Measurements from ENCODE around the gene BRD4.

The BRD4 gene

DNA sequence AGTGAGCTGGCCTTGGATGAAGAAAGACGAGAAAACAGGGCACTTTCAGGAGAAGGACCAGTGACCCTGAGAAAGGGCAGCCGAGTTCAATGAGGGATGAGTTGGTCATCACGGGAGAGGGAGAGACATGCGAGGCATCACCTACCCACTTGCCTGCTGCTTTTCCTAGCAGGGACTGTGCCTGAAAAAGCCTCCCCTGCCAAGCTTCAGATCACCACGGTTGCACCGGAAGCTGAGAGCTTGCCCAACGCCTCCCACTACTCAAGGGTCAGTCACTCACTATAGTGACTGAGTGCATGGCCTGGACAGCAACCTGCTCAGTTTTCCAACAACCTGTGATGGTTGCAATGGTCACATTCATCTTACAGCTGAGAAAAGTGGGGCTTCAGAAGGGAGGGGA lies 87.5 kb downstream of the BRD4 start:
- H3K27ac ChIP-seq (ENCODE audit: low read depth, low read length), result no peak overlapping the region
- H3K4me1 ChIP-seq (ENCODE audit: control insufficient read depth, insufficient read depth, low read length), result peaks cover 15% of the 10 kb centered on the region
- no peak overlapping the region for H3K9ac ChIP-seq (ENCODE audit: low read length)
- no peaks in the 10 kb centered on the region for H3K27me3 ChIP-seq (ENCODE audit: control insufficient read depth, insufficient read depth, low read length)
- no peak overlapping the region for H3K4me3 ChIP-seq (ENCODE audit: low read length)
- peaks cover 34% of the 10 kb centered on the region for H3K36me3 ChIP-seq (ENCODE audit: control insufficient read depth, insufficient read depth, low read length)

DNA sequence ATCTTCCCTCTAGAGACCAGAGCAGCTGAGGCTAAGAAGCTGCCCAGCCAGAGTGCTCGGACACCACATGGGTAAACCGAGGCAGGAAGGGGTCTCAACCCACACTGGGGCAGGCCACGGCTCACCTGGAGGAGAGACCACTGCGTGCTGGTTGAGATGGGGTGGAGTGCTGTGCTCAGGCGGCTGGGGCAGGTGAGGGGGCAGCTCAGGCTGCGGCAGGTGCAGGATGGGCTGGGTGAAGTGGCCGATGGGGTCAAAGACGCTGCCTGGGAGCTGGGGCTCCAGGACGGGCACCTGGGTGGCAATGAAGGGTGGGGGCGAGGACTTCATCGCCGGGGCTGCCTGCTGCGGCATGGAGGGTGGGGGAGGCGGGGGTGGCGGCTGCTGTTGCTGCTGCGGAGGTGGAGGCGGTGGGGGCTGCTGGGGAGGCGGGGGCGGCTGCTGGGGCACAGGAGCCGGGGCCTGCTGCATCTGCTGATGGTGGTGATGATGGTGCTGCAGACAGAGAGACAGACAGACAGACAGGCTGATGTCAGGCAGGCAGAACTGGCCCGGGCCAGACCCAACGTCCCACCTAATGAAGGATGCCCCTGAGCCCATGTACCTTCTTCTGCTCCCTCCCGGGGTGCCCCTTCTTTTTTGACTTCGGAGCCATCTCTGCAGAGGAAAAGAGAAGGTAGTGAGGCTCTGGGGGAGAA lies 88.1 kb downstream of the BRD4 start:
- peaks cover 39% of the 10 kb centered on the region for H3K36me3 ChIP-seq (ENCODE audit: control insufficient read depth, insufficient read depth, low read length)
- H3K4me1 ChIP-seq (ENCODE audit: control insufficient read depth, insufficient read depth, low read length), result peaks cover 10% of the 10 kb centered on the region
- H3K27ac ChIP-seq (ENCODE audit: low read depth, low read length), result no peak overlapping the region
- no peak overlapping the region for H3K9ac ChIP-seq (ENCODE audit: low read length)
- no peaks in the 10 kb centered on the region for H3K27me3 ChIP-seq (ENCODE audit: control insufficient read depth, insufficient read depth, low read length)
- no peak overlapping the region for H3K4me3 ChIP-seq (ENCODE audit: low read length)

DNA sequence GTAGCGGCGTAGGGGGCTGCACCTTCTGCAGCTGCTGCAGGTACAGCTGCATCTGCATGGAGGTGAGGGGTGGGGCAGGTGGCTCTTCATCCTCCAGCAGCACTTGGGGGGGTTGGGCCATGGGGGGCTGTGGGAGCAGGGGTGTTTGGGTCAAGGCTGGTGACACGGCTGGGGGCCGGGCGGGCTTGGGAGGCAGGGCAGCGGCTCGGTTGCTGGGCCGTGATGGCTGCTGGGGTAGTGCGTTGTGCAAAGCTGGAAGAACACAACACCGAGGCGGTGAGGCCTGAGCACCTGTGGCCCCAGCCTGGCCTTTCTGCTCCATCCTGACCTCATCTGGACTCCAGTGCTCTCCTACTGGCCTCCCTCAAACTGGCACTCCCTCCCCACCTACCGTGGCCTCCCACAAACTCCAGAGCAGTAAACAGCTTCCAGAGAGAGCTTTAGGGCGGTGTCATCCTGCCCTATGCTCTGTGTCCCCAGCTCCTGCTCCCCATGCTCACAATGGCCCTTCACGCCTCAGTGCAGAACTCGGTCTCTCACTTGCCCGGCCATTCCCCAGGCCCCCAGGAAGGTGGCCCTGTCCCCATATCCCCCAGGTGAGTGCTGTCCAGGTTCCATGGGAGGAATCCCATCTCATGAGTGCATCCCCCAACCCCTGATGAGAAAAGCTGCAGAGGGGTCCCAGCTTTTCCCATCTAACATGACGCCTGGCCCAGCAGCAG lies 88.9 kb downstream of the BRD4 start:
- Histone ChIP-seq H3K27me3 (ENCODE audit: control insufficient read depth, insufficient read depth, low read length) (no peaks in the 10 kb centered on the region), H3K9ac (ENCODE audit: low read length) (no peak overlapping the region), H3K27ac (ENCODE audit: low read depth, low read length) (no peak overlapping the region), H3K4me3 (ENCODE audit: low read length) (no peak overlapping the region), H3K36me3 (ENCODE audit: control insufficient read depth, insufficient read depth, low read length) (peaks cover 46% of the 10 kb centered on the region), H3K4me1 (ENCODE audit: control insufficient read depth, insufficient read depth, low read length) (peaks cover 3% of the 10 kb centered on the region)

DNA sequence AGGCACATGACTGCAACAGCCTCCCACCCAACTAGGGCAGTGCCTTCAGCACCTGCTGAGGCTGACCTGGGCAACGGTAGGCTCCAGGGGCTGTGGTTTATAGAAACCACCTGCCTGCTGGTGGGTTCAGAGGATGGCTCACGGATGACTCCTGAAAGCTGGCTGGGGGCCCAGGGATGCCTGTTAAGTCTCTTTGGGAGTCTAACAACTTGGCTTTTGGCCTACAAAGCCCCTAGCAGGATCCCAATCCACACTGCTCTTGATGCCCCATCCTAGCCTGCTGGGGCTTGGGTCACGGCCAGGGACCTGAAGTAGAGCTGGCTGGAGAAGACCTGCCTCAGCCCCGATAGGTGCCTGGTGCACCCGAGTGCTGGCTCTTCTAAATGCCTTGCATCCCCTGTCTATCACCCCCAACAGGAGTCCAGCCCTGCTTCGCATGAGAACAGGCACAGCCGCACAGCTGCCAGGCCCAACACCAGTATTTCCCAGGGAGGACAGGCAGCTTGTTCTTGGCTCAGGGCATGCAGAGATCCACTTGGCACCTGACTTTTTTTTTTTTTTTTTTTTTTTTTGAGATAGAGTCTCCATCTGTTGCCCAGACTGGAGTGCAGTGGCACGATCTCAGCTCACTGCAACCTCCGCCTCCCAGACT lies 91.0 kb downstream of the BRD4 start:
- no peaks in the 10 kb centered on the region for H3K4me1 ChIP-seq (ENCODE audit: control insufficient read depth, insufficient read depth, low read length)
- H3K27ac ChIP-seq (ENCODE audit: low read depth, low read length), result no peak overlapping the region
- H3K27me3 ChIP-seq (ENCODE audit: control insufficient read depth, insufficient read depth, low read length), result no peaks in the 10 kb centered on the region
- peaks cover 55% of the 10 kb centered on the region for H3K36me3 ChIP-seq (ENCODE audit: control insufficient read depth, insufficient read depth, low read length)
- no peak overlapping the region for H3K9ac ChIP-seq (ENCODE audit: low read length)
- no peak overlapping the region for H3K4me3 ChIP-seq (ENCODE audit: low read length)

DNA sequence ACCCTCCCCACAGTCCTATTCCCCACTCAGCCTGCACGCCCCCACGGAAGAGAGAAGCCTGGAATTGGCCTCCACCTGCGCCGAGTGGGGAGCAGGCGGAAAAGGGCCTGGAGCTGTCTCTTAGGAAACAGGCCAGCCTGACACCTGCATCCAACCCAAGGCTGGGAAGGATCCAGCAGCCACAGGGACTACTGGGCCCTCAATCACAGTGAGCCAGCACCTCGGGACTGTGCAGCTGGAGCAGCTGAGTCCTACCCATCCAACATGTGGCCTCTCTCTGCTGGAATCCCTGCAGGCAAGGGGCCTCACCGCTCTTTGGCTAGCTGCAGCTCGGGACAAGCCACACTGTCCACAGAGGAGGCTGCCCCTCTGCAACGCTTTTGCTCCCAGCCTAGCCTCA lies 91.8 kb downstream of the BRD4 start:
- Histone ChIP-seq H3K27me3 (ENCODE audit: control insufficient read depth, insufficient read depth, low read length) (no peaks in the 10 kb centered on the region), H3K4me3 (ENCODE audit: low read length) (no peak overlapping the region), H3K9ac (ENCODE audit: low read length) (no peak overlapping the region), H3K27ac (ENCODE audit: low read depth, low read length) (no peak overlapping the region), H3K4me1 (ENCODE audit: control insufficient read depth, insufficient read depth, low read length) (no peaks in the 10 kb centered on the region), H3K36me3 (ENCODE audit: control insufficient read depth, insufficient read depth, low read length) (peaks cover 58% of the 10 kb centered on the region)

DNA sequence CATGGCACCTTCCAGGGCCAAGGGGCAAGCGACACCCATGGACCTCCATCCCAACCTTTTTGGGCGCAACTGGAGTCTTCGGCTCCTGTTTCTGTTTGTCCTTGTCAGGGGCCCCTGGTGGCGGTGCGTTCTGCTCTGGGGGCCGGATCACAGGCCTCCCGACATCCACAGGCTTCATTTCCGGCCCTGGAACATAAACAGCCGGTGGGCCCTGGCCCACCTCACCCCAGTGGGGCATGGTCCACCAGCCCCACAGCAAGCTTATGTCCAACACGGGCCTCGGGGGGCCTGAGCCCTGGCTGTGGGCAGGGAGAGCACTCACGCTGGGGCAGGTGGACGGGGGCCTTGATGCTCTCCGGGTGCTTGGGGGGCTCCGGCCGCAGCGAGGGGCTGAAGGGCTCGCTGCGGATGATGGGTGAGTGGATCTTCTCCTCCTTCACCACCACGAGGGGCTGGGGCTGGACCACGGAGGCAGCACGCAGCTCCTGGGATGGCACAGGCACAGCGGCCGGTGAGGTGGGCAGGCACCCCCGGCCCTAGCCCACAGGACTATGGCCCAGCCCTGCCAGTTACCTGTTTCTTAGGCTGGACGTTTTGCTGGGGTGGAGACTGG lies 92.9 kb downstream of the BRD4 start:
- H3K27me3 ChIP-seq (ENCODE audit: control insufficient read depth, insufficient read depth, low read length), result no peaks in the 10 kb centered on the region
- no peak overlapping the region for H3K4me3 ChIP-seq (ENCODE audit: low read length)
- peaks cover 52% of the 10 kb centered on the region for H3K36me3 ChIP-seq (ENCODE audit: control insufficient read depth, insufficient read depth, low read length)
- H3K9ac ChIP-seq (ENCODE audit: low read length), result no peak overlapping the region
- H3K4me1 ChIP-seq (ENCODE audit: control insufficient read depth, insufficient read depth, low read length), result no peaks in the 10 kb centered on the region
- no peak overlapping the region for H3K27ac ChIP-seq (ENCODE audit: low read depth, low read length)

DNA sequence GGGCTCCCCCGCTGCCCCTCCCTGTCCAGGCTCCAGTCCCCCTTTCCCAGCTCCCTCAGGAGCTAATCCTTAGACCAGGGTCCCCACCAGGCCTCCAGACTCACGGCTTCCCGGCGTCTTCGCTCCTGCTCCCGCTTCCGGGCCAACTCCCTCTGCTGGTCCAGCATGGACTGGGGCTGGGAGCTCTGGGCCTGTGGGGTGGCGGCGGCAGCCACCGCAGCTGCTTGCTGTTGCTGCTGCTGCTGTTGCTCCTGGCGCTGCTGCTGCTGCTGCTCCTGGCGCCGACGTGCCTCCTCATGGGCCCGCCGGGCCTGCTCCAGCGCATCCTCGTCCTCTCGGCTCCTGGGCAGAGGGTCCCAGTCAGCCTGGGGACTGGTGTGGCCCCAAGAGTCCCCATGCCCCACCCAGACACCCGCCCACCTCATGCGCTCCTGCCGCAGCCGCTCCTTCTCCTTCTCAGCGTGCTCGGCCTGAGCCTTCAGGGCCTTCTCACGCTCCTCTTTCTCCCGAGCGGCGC lies 93.6 kb downstream of the BRD4 start:
- peaks cover 47% of the 10 kb centered on the region for H3K36me3 ChIP-seq (ENCODE audit: control insufficient read depth, insufficient read depth, low read length)
- no peaks in the 10 kb centered on the region for H3K4me1 ChIP-seq (ENCODE audit: control insufficient read depth, insufficient read depth, low read length)
- H3K9ac ChIP-seq (ENCODE audit: low read length), result no peak overlapping the region

DNA sequence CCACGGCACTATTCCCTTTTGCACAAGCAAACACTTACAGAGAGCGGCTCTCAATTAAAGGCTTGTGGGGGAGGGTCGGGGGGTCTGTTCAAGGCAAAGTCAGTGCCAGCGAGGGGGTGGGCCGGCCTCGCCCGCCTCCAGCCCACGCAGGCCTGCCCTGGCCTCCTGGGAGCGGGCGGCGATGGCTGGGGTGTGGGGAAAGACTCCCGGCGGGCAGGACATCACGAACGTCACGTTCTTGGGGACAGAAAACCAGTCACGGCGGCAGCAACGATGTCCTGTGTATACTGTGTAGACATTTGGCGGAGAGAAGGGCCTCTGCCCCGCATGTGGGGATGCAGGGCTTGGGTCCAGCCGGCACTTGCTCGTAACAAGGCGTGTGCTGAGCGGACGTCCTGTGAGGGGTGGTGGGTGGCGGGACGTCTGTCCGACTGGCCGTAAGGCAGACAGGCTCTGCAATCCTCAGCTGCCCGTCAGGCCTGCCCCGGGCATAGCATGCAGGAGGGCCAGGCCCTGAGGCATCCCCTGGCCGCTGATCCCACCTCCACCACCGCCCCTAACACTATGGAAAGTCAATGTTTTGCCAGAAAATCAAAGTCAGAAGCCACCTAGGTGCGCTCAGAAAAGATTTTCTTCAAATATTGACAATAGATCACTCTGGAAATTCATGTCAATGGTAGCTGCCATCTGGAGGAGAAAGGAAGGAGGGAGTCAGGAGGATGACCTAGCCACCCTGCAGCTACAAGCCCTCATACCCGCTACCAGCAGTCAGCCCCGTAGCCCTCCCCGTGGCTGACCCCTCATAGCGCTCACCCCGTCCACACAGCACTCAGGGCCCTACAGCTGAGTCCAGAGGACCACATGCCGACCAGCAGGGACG lies 94.3 kb downstream of the BRD4 start:
- no peak overlapping the region for H3K4me3 ChIP-seq (ENCODE audit: low read length)
- H3K9ac ChIP-seq (ENCODE audit: low read length), result no peak overlapping the region
- H3K4me1 ChIP-seq (ENCODE audit: control insufficient read depth, insufficient read depth, low read length), result no peaks in the 10 kb centered on the region
- H3K36me3 ChIP-seq (ENCODE audit: control insufficient read depth, insufficient read depth, low read length), result peaks cover 47% of the 10 kb centered on the region
- H3K27me3 ChIP-seq (ENCODE audit: control insufficient read depth, insufficient read depth, low read length), result no peaks in the 10 kb centered on the region
- no peak overlapping the region for H3K27ac ChIP-seq (ENCODE audit: low read depth, low read length)

More for the DNA sequence above, 93.6 kb downstream of the BRD4 start:
- Histone ChIP-seq H3K27ac (ENCODE audit: low read depth, low read length) (no peak overlapping the region), H3K4me3 (ENCODE audit: low read length) (no peak overlapping the region), H3K27me3 (ENCODE audit: control insufficient read depth, insufficient read depth, low read length) (no peaks in the 10 kb centered on the region)

DNA sequence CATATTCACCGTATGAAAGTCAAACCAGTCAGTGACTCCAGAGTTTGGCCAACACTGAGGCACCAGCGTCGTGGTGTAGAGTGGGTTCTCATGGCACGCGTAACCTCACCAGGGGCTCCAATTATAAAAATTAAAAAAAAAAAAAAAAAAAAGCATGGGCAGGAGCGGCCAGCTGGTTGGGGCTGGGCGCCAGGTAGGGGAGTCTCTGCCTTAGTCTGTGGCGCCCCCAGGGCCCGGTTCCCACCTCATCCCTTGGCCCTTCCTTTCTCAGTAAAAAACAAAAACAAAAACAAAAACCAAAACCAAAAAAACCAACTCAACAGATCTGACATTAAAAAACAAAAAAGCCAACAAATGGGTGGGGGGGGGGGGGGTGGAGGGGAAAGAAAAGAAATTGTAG lies 95.5 kb downstream of the BRD4 start:
- Histone ChIP-seq H3K4me3 (ENCODE audit: low read length) (no peak overlapping the region), H3K27me3 (ENCODE audit: control insufficient read depth, insufficient read depth, low read length) (no peaks in the 10 kb centered on the region), H3K27ac (ENCODE audit: low read depth, low read length) (no peak overlapping the region), H3K4me1 (ENCODE audit: control insufficient read depth, insufficient read depth, low read length) (no peaks in the 10 kb centered on the region), H3K9ac (ENCODE audit: low read length) (no peak overlapping the region), H3K36me3 (ENCODE audit: control insufficient read depth, insufficient read depth, low read length) (peaks cover 39% of the 10 kb centered on the region)

DNA sequence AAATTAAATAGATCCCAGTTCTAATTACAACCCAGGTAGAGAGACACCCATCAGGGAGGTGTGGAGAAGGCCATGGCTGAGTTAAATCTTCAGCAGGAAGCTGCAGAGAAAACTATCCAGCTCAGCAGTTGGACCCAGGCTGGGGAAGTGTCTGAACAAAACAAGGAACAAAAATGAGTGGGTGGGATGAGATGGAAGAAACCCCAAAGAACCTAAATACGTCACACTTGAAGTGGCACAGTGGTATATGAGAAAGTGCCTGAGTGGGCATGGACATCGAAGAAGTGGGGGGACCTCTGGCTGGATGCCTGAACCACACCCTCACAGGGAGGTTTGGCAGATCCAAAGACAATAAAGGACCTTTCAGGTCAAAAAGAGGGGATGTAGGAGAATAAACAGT lies 96.6 kb downstream of the BRD4 start:
- Histone ChIP-seq H3K4me3 (ENCODE audit: low read length) (no peak overlapping the region), H3K27me3 (ENCODE audit: control insufficient read depth, insufficient read depth, low read length) (peaks cover 7% of the 10 kb centered on the region), H3K9ac (ENCODE audit: low read length) (no peak overlapping the region), H3K27ac (ENCODE audit: low read depth, low read length) (no peak overlapping the region), H3K36me3 (ENCODE audit: control insufficient read depth, insufficient read depth, low read length) (peaks cover 39% of the 10 kb centered on the region), H3K4me1 (ENCODE audit: control insufficient read depth, insufficient read depth, low read length) (no peaks in the 10 kb centered on the region)

DNA sequence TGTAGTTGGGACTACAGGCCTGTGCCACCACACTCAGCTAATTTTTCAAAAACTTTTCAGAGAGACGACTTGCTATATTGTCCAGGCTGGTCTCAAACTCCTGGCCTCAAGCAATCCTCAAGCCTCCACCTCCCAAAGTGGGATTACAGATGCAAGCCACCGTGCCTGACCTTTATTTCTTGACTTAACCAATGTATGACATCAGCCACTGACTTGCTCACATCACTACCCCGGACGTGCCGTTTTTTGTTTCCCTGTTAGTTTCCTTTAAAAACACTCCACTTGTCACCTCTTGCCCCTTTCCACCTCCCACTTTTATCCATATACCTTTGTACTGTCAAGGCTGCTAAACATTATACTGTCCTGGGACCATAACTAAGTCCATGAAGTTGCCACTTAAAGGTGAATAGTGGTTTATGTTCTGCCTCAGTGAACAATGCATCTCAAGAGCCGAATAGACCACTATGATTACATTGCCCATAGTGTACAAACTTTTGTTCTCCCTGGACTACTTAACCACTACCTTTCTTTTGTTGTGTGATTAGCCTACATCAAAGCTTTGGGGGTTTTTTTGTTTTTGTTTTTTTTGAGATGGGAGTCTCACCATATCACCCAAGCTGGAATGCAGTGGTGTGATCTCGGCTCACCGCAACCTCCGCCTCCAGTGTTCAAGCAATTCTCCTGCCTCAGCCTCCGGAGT lies 97.8 kb downstream of the BRD4 start:
- Histone ChIP-seq H3K4me1 (ENCODE audit: control insufficient read depth, insufficient read depth, low read length) (no peaks in the 10 kb centered on the region), H3K27me3 (ENCODE audit: control insufficient read depth, insufficient read depth, low read length) (peaks cover 8% of the 10 kb centered on the region), H3K4me3 (ENCODE audit: low read length) (no peak overlapping the region), H3K9ac (ENCODE audit: low read length) (no peak overlapping the region), H3K27ac (ENCODE audit: low read depth, low read length) (no peak overlapping the region), H3K36me3 (ENCODE audit: control insufficient read depth, insufficient read depth, low read length) (peaks cover 28% of the 10 kb centered on the region)
